HG02763 (cell line): ENCODE results near the gene TF.

Experiments used
- ATAC-seq: cut with Tn5 transposase; IDR thresholded peaks from one replicate; pipeline ENCODE4 v1.9.1; 2021; ENCODE audit warnings: mild to moderate bottlenecking, moderate library complexity; ENCODE audit not compliant: unreplicated experiment

The TF gene

DNA sequence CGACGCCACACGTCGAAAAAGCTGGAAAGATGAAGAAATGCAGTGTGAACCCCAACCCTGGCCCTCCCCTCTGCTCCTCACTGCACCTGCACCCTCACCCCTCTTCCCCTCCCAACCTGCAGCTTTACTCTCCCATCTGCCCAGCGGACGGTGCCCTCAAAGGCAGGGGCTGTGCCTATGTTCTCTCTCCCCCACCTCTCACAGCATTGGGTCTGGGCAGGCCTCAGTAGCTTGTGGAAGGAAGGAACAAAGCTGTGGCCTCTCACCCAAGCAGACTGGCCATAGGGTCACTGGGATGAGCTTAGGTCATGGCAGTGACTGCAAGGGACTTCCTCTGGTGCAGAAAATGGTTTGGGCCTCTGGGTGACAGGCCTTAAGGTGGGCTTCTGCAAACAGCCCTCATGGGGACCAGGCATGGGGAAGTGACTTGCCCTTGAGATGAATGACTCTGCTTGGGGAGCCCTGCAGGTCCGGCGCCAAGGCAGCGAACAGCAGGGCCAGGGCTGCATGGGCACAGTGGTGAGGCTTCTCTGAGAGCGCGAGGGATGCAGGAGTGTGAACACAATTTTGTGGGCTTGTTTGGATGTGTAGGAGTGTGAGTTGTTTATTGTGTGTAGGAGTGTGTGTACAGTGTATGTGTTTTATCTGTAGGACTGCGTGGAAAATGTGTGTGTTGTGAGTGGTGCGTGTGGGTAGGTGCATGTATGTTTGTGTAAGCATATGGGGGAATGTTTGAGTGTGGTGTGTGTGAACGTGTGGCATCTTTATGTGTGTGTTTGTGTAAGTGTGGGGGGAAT, 88.6 kb downstream of the TF start:
- ATAC-seq = no peak

- ATAC-seq = no peak
Measured at GRCh38 chr3:133835418-133835743, 89.2 kb downstream of the TF start.

DNA sequence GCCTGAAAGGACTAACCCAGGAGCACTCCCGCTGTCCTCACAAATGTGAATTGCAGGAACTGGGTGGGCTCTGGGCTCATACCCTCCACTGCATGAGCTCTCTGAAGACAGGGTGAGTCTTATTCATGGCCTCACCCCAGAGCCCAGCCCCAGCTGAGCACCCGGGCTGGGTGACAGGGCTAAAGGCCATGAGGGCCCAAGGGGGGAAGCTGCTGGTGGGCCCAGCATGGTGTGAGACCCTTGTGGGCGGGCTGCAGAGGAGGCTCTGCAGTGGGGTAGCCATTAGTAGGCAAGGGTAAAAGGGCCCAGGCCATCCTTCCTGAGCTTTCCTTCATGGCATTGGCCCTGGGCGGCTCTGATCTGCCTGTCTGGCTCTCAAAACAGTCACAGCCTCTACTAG, 89.8 kb downstream of the TF start:
- ATAC-seq = no peak

GRCh38 chr3:133836497-133837158, 90.4 kb downstream of the TF start:
- ATAC-seq = no peak

GRCh38 chr3:133837487-133838295, 91.5 kb downstream of the TF start:
- no peak for ATAC-seq

GRCh38 chr3:133838296-133838789, 92.2 kb downstream of the TF start:
- no peak for ATAC-seq

DNA sequence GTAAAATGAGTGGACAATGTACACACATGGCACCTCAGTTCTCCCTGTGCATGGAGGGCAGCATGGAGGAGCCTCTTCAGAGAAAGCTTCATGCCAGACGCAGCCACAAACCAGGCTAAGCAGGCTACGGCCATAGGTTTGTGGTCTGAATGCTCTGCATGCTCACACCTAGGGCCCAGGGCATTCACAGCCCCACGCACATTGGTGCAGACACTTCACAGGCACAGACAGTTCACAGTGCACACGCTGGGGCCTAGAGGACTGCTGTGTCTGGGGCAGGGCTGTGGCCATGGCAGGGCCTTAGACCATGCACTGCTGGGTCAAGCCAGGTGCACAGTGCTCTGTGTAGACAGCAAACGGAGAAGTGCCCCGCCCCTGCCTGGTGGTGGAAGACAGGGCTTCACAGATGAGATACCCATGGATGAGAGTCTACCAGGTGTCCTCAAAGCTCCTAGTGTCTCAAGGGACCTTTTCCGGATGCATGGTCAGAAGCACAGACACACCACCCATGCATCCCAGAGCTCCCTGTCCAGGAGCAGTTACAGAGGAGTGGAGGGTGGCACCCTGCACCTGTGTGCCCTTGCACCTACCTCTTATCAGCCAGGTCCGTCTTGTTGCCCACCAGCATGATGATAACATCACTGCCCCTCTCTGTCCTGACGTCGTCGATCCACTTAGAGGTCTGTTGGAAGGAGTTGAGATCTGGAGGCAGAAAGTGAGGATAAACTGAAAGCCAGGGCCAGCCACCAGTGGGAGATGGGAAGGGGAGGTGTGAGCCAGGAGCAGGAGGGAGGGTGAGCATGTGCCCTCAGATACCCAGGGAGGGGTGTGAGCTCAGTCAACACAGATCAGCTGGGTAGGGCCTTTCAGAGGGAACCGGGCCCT, 93.0 kb downstream of the TF start:
- ATAC-seq = no peak

GRCh38 chr3:133840055-133840737, 94.0 kb downstream of the TF start:
- ATAC-seq = no peak

DNA sequence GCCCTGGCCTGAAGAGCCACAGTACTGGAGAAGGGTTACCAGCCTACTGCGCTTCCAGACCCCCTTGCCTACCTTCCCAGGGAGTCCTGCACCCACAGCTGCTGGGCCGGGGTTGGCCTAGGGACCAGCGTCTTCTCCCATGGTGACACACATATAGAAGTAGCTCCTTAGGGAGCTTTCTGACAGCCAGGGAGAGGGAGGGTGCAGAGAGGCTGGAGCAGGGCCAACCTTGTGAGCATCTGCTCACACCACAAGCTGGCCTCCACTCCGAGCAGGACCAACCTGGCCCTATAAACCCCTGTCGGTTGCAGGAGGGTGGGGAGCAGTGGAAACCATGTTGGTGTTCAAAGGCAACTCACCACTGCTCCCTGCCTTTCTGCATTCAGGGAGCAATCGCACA, 94.6 kb downstream of the TF start:
- no peak for ATAC-seq

GRCh38 chr3:133841196-133841595, 95.0 kb downstream of the TF start:
- no peak for ATAC-seq

DNA sequence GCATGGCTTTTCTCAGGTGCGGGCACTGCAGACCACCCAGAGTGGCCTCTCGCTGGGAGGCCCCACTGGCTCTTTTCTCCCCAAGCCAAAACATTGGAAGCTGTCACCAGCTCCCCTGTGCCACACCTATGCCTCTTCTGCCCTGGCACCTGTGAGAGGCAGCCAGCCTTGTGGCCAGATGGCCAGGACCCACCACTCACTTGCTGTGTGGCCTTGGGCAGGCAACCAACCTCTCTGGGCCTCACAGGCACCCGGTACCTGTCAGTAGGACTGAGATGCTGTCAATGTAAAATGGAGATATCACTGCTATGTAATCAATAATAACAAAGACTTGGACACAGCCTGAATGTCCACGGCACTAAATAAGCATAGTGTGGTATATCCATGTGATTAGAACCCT, 96.0 kb downstream of the TF start:
- ATAC-seq = no peak

DNA sequence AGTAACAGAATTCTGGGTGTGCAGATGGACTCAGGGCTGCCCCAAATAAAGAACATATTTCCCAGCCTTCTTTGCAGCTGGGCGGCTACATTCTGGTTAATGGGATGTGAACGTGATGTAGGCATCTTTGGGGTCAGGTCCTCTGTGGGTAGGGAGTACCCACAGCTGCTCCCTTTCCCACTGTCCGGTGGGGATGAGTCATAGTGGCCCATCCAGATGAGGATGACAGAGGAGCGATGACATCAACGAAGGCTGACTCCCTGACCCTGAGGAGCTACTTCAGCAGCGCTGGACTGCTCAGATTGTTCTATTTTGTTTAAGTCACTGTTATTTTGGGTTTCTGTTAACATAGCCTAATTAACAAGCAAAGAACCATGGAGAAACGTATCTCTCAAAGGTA, 97.4 kb downstream of the TF start:
- no peak for ATAC-seq

DNA sequence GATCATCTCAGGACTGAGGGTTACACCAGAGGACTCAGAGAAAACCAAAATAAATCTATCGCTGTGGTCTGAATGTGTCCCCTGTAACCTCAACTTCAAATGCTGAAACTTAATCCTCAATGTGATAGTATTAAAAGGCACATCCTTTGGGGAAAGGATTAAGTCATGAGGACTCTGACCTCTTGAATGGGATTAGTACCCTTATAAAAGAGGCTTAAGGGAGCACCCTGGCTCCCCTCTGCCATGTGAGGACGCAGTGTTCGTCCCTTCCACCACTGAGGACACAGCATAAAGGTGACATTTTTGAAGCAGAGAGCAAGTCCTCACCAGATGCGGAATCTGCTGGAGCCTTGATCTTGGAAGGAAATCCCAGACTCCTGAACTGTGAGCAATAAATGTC, 98.9 kb downstream of the TF start:
- ATAC-seq = no peak
